NCI-H2196 (cell line): Measurements from ENCODE around the gene TANK.

Experiments
- DNase-seq: peaks from one replicate; lab custom pipeline; 2025; ENCODE audit not compliant: unreplicated experiment; lab: John Stamatoyannopoulos, UW

TANK gene

GRCh38 chr2:161133366-161133765, 26.9 kb upstream of the TANK start:
- DNase-seq, result no peak

GRCh38 chr2:161134547-161135518, 25.4 kb upstream of the TANK start:
- DNase-seq, result no peak

DNA sequence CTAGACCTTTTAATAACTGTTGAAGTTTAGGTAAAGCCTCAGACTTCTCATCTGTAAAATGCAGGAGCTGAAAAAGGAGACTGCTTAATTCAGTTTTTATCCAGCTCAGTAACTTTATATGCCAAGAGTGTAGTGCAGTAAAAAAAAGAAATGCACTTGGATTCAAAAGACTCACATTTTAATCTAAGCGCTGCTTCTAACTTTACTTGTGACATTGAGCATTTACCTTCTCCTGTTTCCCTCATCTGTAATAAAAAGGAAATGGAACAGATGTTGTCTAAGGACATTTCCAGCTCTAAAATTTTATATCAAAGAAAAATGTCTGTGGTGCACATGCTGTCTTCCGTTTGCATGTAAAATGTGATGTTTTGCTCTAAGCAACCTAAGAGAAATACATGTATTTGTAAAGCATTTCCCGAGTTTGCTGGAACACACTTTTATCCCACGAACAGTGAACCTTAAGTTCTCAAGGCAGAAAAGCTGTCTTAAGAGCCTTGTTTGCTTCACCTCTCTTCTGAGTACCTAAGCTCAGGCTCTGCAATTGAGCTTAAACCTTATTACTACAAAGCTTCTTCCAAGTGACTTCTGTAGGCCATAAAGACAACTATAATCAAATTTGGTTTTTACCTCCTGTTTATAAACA, 24.2 kb upstream of the TANK start:
- no peak for DNase-seq

DNA sequence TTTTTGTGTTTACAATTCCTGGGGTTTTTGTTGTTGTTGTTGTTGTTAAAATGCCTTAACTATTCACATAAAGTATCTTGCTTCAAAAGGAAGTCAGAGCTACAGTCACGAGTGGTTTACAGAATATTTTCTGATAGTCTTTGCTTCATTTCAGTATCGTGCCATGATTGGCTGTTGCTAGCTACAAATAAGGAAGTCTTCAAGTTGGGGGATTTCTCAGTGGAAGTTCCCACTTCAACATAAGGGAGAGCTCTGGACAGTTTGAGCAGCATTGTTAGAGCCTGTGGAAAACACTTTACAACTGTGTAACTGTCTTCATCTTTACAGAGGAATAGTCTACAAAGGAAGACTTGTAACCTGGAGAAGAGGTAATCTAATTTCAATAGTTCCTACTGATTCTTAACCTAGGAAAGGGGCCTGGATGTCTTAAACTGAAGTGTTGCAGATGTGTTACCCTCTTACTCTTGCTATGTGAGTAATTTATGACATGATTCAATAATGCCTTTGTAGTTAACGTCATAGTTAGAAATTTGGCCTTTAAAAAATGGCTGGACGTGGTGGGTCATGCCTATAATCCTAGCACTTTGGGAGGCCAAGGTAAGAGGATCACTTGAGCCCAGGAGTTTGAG, 23.4 kb upstream of the TANK start:
- DNase-seq, result no peak

DNA sequence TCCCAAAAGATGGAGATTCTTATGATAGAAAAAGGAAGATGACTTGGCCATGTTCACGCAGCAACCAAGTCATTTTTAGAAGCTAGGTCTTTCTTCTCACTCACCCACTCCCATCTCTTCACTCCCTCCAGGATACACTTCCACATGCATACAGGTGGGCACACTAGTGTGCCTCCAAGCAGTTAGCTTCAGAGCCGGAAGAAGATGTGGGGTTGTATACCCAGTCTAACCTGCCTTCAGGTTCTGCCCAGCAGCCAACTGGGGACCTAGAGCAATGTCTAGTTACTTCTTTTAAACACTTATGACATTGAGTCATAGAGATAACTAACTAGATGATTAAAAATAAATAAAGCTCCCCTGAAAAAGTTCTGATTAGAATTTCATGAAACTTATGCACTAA, 21.8 kb upstream of the TANK start:
- no peak for DNase-seq

- no peak for DNase-seq
Observed at GRCh38 chr2:161139098-161139987, 20.9 kb upstream of the TANK start.

DNA sequence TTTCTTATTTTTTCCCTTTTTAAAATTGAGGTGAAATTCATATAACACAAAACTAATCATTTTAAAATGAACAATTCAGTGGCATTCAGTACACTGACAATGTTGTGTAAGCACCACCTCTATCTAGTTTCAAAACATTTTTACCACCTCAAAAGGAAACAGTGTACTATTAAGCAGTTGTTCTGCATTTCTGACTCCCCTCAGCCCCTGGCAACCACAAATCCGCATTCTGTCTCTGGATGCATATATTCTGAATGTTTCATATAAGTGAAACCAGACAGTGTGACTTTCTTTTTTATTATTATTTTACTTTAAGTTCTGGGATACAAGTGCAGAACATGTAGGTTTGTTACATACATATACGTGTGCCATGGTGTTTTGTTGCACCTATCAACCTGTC, 19.2 kb upstream of the TANK start:
- no peak for DNase-seq

GRCh38 chr2:161146209-161146775, 13.9 kb upstream of the TANK start:
- no peak for DNase-seq

GRCh38 chr2:161146996-161147395, 13.2 kb upstream of the TANK start:
- DNase-seq, result no peak

GRCh38 chr2:161147856-161148255, 12.4 kb upstream of the TANK start:
- DNase-seq, result no peak

DNA sequence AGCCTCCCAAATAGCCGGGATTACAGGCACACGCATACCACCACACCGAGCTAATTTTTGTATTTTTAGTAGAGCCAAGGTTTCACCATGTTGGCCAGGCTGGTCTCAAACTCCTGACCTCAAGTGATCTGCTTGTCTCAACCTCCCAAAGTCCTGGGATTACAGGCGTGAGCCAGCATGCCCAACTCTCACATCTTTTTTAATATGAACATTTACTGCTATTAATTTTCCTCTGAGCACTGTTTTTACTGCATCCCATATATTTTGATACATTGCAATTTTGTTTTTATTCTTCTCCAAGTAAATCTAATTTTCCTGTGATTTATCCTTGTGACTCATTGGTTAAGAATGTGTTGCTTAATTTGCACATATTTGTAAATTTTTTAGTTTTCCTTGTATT, 9.5 kb upstream of the TANK start:
- no peak for DNase-seq

DNA sequence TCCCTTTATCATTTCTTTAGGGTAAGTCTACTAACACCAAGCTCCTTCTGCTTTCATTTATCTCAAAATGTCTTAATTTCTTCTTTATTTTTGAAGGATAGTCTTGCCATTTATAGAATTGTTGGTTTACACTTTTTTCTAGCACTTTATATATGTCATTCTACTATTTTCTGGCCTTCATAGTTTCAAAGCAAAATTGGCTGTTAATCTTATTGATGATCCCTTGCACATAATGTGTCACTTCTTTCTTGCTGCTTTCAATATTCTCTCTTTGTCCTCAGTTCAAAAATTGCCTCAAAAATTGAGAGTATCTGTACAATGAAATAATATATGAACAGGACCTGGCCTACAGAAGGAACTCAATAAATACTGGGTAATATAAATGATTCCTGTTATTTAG, 7.9 kb upstream of the TANK start:
- DNase-seq, result no peak

- DNase-seq, result no peak
Observed at GRCh38 chr2:161158882-161159281, 1.3 kb upstream of the TANK start.

DNA sequence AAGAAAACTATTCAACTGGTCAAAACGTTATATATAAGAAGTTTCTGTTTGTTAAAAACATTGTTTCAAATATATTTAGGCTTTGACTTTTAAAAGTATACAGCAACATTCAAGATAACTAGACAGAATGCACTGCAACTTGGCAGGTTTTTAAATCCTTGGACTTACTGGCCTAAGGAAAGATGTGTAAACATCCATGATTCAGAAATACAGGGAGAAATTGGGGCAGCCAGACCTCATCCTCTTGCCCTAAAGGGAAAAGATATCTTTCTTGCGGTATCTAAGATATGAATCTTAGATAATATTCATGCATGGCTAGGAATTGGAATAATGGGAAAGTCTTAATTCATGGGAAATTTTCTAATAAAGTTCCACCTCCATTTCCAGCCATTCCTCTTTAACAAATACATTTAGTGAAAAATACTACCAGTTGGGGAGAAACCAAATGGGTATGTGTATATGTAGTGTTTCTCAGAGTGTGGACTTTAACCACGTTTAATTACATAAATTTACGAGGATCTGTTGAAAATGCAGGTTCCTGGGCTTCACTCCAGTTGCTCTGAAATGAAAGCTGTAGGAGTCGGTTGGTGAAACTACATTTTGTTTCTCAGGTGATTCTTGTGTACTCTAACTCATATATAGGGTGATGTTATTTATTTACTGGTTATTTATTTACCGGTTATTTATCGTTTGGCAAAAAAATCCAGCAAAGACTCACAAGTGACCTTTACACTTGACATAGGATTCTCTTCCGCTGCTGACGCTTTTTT, 587 bp upstream of the TANK start:
- no peak for DNase-seq

DNA sequence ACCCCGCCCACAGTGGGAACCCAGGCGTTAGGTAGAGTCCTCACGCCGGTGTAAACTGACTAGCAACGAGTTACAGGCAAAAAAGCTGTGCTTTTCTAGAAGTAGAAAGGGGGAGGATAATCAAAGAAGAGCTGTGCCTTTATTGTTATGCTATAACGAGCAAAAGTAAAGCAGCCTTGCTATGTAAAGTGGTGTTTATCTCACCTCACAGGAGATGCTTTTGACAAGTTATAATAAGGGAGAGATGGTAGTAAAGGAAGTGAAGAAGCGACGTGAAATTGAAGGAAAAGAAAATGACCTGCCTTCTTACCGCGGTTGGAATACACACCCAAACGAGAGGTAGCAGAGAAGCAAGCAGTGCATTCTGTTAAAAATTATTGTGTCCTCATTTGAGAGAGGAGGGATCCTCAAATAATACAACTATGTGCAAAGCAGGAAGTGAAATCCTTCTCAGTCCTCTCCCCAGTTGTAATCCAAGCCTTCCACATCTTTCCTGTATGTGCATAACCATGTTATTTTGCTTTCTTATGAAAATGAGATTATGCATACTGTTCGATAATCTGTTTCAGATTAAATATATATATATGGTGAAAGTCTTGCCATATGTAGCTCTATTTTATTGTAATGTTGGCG, 962 bp downstream of the TANK start:
- DNase-seq, result no peak

GRCh38 chr2:161163440-161163839, 3.2 kb downstream of the TANK start:
- no peak for DNase-seq

DNA sequence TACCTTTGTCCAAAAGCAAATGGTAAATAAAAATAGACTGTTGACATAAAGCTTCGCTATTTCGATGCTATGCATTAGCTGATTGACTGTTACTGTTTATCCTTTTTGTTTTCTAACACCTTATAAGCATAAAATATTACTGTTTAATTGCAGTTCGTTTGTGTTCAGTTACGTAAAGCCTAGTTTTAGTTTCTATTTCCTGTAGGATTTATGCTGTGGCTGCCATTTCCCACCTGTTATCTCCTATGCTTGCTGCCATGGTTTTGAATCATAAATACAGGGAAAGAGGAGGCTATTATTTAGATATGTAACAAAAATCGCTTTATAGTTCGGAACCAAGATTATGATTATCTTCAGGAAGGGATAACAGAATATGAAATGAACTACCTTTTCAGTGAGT, 3.9 kb downstream of the TANK start:
- no peak for DNase-seq

GRCh38 chr2:161165266-161165665, 5.0 kb downstream of the TANK start:
- no peak for DNase-seq

- DNase-seq, result no peak
Observed at GRCh38 chr2:161165811-161166210, 5.6 kb downstream of the TANK start.
